Esophagus muscularis mucosa (tissue), 4 donors: Measurements from ENCODE around the gene CORO7. TPM values are rescaled to one million over a fixed set of nuclear protein-coding genes. Genes with fewer than 3 reads are reported as not detected.

Source experiments
- DNase-seq: peaks from one replicate; pipeline ENCODE4 v3.0.0-alpha.2; 2017; ENCODE audit errors: extremely low spot score
- H3K27ac ChIP-seq, 4 donors: fragments of 200-600 bp; sonication (generic); replicated peaks in 1 of 4; 1 replicate in 3 of 4; 2 replicates in 1 of 4; pipeline ENCODE4 v1.5.1; 2016 to 2019; ENCODE audit warnings: mild to moderate bottlenecking in 1 of 4
- H3K27me3 ChIP-seq, 4 donors: fragments of 200-600 bp; sonication (generic); one replicate each; pipeline versions ENCODE4 v1.5.1 to v1.6.0; 2016 to 2019
- H3K36me3 ChIP-seq, 4 donors: fragments of 200-600 bp; sonication (generic); one replicate each; pipeline ENCODE4 v1.5.1; 2016 to 2019
- H3K4me1 ChIP-seq, 4 donors: fragments of 200-600 bp; sonication (generic); one replicate each; pipeline ENCODE4 v1.5.1; 2016 to 2019
- H3K4me3 ChIP-seq, 4 donors: fragments of 200-600 bp; sonication (generic); 1 replicate in 2 of 4; 2 replicates in 2 of 4; pipeline ENCODE4 v1.5.1; 2016 to 2019; ENCODE audit warnings: mild to moderate bottlenecking in 4 of 4, moderate library complexity in 1 of 4
- H3K9me3 ChIP-seq, 4 donors: fragments of 200-600 bp; sonication (generic); 1 replicate in 3 of 4; 2 replicates in 1 of 4; pipeline ENCODE4 v1.5.1; 2016 to 2019
- CTCF ChIP-seq, 3 experiments: fragments of 200-600 bp in 2 of 3; fragments of 450-650 bp in 1 of 3; sonication (generic) in 2 of 3; IDR thresholded peaks; one replicate each; pipeline ENCODE4 v1.5.1; 2017 to 2019; ENCODE audit warnings: antibody characterized with exemption in 3 of 3, mild to moderate bottlenecking in 2 of 3, moderate library complexity in 1 of 3
- EP300 ChIP-seq: sonication (generic); formaldehyde crosslinking; IDR thresholded peaks from one replicate; pipeline ENCODE4 v1.6.1; 2017; ENCODE audit warnings: antibody characterized with exemption
- POLR2A ChIP-seq: fragments of 450-650 bp; IDR thresholded peaks from one replicate; pipeline ENCODE4 v1.6.1; 2017; ENCODE audit warnings: antibody characterized with exemption, moderate library complexity, mild to moderate bottlenecking, low read depth
- POLR2AphosphoS5 ChIP-seq, 2 donors: sonication (generic); formaldehyde crosslinking; IDR thresholded peaks; one replicate each; pipeline ENCODE4 v1.6.1; 2017; ENCODE audit warnings: antibody characterized with exemption in 2 of 2
- WGBS: methylation state at CpG from one replicate; pipeline ENCODE4 v1.1.5; 2018; 5-methylcytosine and 5-hydroxymethylcytosine counted together
- intact Hi-C: fragments of 100-400 bp; cut with DNase I; formaldehyde crosslinking; loops from one replicate; pipeline ENCODE4 v1.15.1; 2023
- total RNA-seq, 4 donors: library from RNA; depleted of rRNA; stranded (reverse); fragments of >200 nt; gene quantifications; one replicate each; pipeline versions ENCODE4 v1.1.0 to v1.2.1, GENCODE V29; 2016

CORO7 gene
- total RNA-seq, 4 donors from 2014 or later = 11.6 to 24.6 (median 21.3) TPM

DNA sequence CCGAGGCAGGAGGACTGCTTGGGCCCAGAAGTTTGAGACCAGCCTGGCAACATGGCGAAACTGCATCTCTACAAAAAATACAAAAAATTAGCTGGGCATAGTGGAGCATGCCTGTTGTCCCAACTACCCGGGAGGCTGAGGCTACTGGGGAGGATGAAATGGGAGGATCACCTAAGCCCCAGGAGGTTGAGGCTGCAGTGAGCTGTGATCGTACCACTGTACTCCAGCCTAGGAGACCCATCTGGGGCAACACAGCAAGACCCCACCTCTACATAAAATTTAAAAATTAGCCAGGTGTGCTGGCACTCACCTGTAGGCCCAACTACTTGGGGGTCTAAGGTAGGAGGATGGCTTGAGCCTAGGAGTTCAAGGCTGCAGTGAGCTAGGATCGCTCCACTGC, 67.1 kb downstream of the CORO7 start:
- DNase-seq = no peak
- Histone ChIP-seq H3K27ac (no peak overlapping the region), H3K36me3 (peaks cover 0 to 8% (median 5%) of the 10 kb centered on the region in 4 donors), H3K27me3 (no peaks in the 10 kb centered on the region), H3K4me3 (no peak overlapping the region), H3K4me1 (peaks cover 25 to 68% (median 46%) of the 10 kb centered on the region in 4 donors), H3K9me3 (no peaks in the 10 kb centered on the region)
- TF ChIP-seq POLR2AphosphoS5 (IDR thresholded peaks at IDR 0.05) (no peak), EP300 (no peak), CTCF (IDR thresholded peaks at IDR 0.05) (no peak), POLR2A (no peak)
- intact Hi-C loops = no loop called here
- WGBS = 97% methylated on average over 5 of the region's 5 CpGs

DNA sequence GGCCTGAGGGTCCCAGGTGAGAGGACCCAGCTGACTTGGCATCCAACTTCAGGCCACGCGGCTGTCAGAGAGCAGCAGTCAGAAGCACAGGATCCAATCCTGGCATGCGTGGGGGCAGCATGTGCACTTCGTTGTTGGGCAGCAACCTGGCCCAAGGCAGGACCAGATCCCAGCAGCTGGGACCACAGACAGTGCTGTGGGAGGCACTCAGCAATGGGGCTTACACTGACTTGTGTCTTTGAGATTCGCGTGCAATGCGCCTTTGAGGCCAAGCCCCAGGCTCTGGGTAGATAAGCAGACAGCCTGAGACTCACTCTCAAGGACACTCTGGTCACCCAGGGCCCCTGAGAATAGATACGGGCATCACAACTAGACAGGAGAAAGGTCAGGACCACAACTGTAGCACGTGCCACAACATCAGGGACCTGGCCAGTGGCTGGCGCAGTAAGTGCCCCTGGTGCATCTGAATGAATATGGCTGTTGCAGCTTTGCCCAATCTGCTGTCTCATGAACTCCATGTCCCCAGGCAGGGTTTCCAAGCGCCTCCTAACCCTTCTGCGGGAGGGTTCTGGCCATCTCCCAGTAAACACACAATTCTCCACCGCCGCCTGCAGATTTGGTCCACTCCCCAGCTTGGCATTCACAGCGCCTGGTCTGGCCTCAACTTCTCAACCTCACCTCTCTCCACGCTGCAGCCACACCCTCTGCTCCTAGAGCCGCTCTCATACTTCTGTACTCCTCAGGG, 68.5 kb downstream of the CORO7 start:
- peaks cover 0 to 8% (median 5%) of the 10 kb centered on the region in 4 donors for H3K36me3 ChIP-seq
- WGBS = 87% methylated on average over 14 of the region's 17 CpGs
- H3K4me1 ChIP-seq = peaks cover 28 to 77% (median 47%) of the 10 kb centered on the region in 4 donors
- H3K27me3 ChIP-seq = no peaks in the 10 kb centered on the region
- peak overlapping the region in 2 of 4 donors; percentile 2 to 34 for H3K27ac ChIP-seq
- H3K9me3 ChIP-seq = no peaks in the 10 kb centered on the region
- no peak for TF ChIP-seq EP300
- no peak for TF ChIP-seq POLR2AphosphoS5 (IDR thresholded peaks at IDR 0.05)
- no peak for DNase-seq
- intact Hi-C loops = no loop called here
- no peak overlapping the region for H3K4me3 ChIP-seq

- WGBS = 71% methylated on average over 8 of the region's 8 CpGs
- peak overlapping the region in 2 of 4 donors; percentile 2 to 27 for H3K27ac ChIP-seq
Measured at GRCh38 chr16:4347010-4347409, 69.4 kb downstream of the CORO7 start.

GRCh38 chr16:4345836-4346781, 70.3 kb downstream of the CORO7 start:
- no peak for DNase-seq
- Histone ChIP-seq H3K27me3 (no peaks in the 10 kb centered on the region), H3K9me3 (no peaks in the 10 kb centered on the region), H3K27ac (peak overlapping the region in 2 of 4 donors; percentile 53 to 55), H3K4me1 (peaks cover 27 to 78% (median 47%) of the 10 kb centered on the region in 4 donors), H3K4me3 (no peak overlapping the region), H3K36me3 (peaks cover 0 to 16% (median 11%) of the 10 kb centered on the region in 4 donors)
- TF ChIP-seq EP300 (no peak), POLR2AphosphoS5 (IDR thresholded peaks at IDR 0.05) (no peak), CTCF (IDR thresholded peaks at IDR 0.05) (no peak), POLR2A (no peak)
- WGBS = 71% methylated on average over 10 of the region's 14 CpGs
- intact Hi-C loops = no loop called here

More at GRCh38 chr16:4347010-4347409, 69.4 kb downstream of the CORO7 start:
- Histone ChIP-seq H3K36me3 (peaks cover 0 to 13% (median 8%) of the 10 kb centered on the region in 4 donors), H3K4me1 (peaks cover 35 to 77% (median 50%) of the 10 kb centered on the region in 4 donors), H3K27me3 (no peaks in the 10 kb centered on the region), H3K4me3 (no peak overlapping the region), H3K9me3 (no peaks in the 10 kb centered on the region)
- TF ChIP-seq POLR2AphosphoS5 (IDR thresholded peaks at IDR 0.05) (no peak), POLR2A (no peak), EP300 (no peak), CTCF (IDR thresholded peaks at IDR 0.05) (no peak)
- no peak for DNase-seq
- intact Hi-C loops = no loop called here
